Uterus (tissue), 2 donors: ENCODE results near the gene GSE1.

ENCODE experiments used
- POLR2A ChIP-seq, 2 donors: fragments of 450-650 bp; IDR thresholded peaks; one replicate each; pipeline ENCODE4 v1.6.1; 2016; ENCODE audit warnings: antibody characterized with exemption in 2 of 2, mild to moderate bottlenecking in 1 of 2, moderate library complexity in 1 of 2
- TF ChIP-seq, protein P1 (sequence below), 4 experiments: fragments of 200-600 bp in 2 of 4; fragments of 450-650 bp in 2 of 4; sonication (generic) in 2 of 4; IDR thresholded peaks; one replicate each; pipeline ENCODE4 v1.5.1; 2016 to 2019; ENCODE audit warnings: antibody characterized with exemption in 4 of 4, mild to moderate bottlenecking in 2 of 4, moderate library complexity in 1 of 4

DNA sequence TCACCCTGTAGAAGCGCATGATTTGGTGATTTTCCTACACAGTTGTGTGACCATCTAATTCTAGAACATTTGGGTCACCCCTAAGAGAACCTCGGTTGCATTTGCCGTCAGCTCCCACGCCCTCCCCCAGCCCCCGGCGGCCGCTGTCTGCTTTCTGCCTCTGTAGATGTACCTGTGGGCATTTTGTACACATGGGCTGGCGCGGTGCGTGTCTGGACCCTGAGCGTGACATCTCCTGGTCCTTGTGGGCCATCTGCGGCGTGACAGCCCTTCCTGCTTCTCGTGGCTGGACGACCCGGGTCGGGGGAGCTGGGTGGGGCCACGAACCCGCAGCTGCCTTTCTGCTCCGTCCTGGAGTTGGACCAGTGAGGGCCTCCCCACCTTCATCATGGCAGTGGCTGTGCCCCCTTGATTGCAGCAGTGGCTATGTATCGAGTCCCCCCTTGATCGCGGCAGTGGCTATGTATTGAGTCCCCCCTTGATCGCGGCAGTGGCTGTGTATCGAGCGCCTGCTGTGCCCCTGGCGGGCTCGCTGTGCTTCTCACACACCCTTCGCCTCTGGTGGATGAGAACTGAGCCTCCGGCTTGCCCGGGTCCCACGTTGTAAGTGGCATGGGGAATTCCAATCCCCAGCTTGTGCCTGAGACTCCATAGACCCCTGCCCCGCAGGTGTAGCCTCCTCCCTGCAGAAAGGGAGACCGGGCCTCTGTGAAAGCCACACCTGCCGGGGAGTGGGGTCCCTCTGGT, 24.1 kb downstream of the GSE1 start:
- TF ChIP-seq, protein P1, sequence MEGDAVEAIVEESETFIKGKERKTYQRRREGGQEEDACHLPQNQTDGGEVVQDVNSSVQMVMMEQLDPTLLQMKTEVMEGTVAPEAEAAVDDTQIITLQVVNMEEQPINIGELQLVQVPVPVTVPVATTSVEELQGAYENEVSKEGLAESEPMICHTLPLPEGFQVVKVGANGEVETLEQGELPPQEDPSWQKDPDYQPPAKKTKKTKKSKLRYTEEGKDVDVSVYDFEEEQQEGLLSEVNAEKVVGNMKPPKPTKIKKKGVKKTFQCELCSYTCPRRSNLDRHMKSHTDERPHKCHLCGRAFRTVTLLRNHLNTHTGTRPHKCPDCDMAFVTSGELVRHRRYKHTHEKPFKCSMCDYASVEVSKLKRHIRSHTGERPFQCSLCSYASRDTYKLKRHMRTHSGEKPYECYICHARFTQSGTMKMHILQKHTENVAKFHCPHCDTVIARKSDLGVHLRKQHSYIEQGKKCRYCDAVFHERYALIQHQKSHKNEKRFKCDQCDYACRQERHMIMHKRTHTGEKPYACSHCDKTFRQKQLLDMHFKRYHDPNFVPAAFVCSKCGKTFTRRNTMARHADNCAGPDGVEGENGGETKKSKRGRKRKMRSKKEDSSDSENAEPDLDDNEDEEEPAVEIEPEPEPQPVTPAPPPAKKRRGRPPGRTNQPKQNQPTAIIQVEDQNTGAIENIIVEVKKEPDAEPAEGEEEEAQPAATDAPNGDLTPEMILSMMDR (IDR thresholded peaks at IDR 0.05) = no peak
- no peak for TF ChIP-seq POLR2A (IDR thresholded peaks at IDR 0.05)
